ENCODE results near the gene ADARB2.

Gene ADARB2

DNA sequence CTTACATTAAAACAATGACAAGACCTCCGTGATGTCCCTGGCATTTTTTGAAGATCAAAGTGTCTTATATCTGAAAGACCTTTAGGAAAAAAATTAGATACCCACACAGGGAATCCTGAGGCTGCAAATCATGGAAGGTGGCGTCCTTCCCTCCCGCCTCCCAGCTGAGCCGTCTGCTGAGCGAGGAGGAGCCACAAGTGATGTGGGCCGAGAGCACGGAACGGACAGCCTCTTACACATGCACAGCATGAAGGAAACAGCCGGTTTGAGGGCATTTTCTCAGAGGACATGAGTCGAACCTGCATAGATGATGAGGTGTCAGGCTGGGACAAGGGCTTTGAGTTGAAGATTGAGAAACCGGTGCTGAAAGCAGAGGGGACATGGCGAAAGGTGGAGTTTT lies 163.3 kb downstream of the ADARB2 start:
- TF ChIP-seq YY1 (IDR thresholded peaks at IDR 0.05; ENCODE audit: low read depth), result no peak
- no peak for TF ChIP-seq USF1 (IDR thresholded peaks at IDR 0.05)
- TF ChIP-seq REST (IDR thresholded peaks at IDR 0.05; ENCODE audit: low read depth), result no peak
- no peak for TF ChIP-seq TAF1 (IDR thresholded peaks at IDR 0.05; ENCODE audit: low read depth)

DNA sequence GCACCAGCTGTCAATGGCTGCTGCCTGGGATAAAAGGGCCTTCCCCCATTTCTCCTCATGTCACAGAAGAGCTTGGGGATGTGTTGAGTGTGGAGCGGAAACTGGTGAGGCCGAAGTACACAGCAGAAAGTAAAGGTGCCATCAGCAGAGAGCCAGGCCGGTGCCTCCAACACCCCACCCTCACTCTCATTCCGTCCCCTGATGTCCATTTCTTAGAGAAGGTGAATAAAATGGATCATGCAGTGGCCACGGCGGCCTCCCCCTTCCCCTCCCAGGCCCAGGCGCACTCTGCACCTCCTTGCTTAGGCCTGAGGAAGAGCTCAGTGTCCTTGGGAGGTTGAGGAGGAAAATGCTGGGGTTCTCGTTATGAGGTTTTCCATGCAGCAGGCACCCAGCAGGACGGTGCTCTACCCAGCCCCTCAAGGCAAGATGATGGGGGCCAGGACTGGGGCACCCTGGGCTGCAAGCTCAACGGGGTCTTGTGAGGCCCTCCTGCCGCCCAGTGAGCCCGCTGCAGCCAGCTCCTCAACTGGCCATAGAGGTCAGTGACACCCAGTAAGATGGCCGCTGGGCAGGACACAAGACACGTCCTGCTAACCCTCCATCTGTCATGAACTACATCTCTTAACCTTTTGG lies 163.9 kb downstream of the ADARB2 start:
- no peak for TF ChIP-seq CREB1 (IDR thresholded peaks at IDR 0.05; ENCODE audit: low read depth)
- TF ChIP-seq FOXM1 (IDR thresholded peaks at IDR 0.05; ENCODE audit: borderline replicate concordance, low read depth), result no peak
- no peak for TF ChIP-seq EP300 (IDR thresholded peaks at IDR 0.05; ENCODE audit: borderline replicate concordance)
- no peak for TF ChIP-seq YY1 (IDR thresholded peaks at IDR 0.05; ENCODE audit: low read depth)
- TF ChIP-seq NFIC (IDR thresholded peaks at IDR 0.05), result no peak
- no peak for TF ChIP-seq RAD21 (IDR thresholded peaks at IDR 0.05; ENCODE audit: low read depth)
- no peak for TF ChIP-seq CEBPB (IDR thresholded peaks at IDR 0.05)
- TF ChIP-seq TAF1 (IDR thresholded peaks at IDR 0.05; ENCODE audit: low read depth), result no peak
- no peak for TF ChIP-seq TEAD4 (IDR thresholded peaks at IDR 0.05)
- TF ChIP-seq REST (IDR thresholded peaks at IDR 0.05; ENCODE audit: low read depth), result no peak
- TF ChIP-seq TCF12 (IDR thresholded peaks at IDR 0.05; ENCODE audit: low read depth), result no peak
- TF ChIP-seq ZBTB7A (IDR thresholded peaks at IDR 0.05; ENCODE audit: low read depth), result no peak
- TF ChIP-seq, protein P1, sequence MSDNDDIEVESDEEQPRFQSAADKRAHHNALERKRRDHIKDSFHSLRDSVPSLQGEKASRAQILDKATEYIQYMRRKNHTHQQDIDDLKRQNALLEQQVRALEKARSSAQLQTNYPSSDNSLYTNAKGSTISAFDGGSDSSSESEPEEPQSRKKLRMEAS (IDR thresholded peaks at IDR 0.05), result no peak
- TF ChIP-seq USF1 (IDR thresholded peaks at IDR 0.05), result no peak
- no peak for TF ChIP-seq EGR1 (IDR thresholded peaks at IDR 0.05)

DNA sequence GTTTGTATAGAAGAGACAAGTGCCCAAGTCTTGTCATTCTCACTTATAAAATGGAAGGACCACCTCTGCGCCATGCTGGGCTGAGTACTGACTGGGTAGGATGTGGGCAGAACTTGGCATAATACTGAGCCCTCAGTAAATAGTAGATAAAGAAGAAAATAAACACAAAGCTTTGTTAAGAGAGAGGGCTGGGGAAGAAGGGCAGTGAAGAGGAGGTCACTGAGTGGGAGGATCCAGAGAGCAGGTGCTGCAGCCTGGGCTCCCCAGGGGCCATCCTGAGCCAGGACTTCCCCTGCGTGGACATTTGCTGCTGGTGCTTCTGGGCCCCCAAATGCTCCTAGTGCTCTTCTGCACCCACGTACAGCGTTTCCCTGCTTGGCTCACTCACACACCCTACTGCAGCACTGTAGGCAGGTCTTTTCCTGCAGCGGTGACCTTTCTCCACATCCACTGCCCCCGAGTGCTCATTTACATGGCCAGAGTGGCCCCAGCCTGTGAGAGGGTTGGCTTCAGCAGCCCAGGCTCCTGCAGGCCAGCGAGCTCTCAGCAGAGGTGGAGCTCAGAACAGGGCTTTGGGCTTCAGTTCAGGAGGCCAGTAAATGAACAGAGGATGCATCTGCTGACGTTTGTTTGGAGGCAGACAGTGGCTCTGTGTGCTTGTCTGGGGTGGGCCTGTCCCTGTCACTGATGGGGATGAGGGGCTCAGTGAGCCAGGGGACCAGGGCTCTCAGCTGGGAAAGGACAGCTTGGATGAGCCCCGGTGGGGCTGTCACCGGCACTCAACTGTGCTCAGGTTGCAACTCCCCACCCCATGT lies 164.6 kb downstream of the ADARB2 start:
- TF ChIP-seq CEBPB (IDR thresholded peaks at IDR 0.05) (no peak), EGR1 (IDR thresholded peaks at IDR 0.05) (no peak), USF1 (IDR thresholded peaks at IDR 0.05) (no peak), TAF1 (IDR thresholded peaks at IDR 0.05; ENCODE audit: low read depth) (no peak), RAD21 (IDR thresholded peaks at IDR 0.05; ENCODE audit: low read depth) (no peak), TCF12 (IDR thresholded peaks at IDR 0.05; ENCODE audit: low read depth) (no peak), ZBTB7A (IDR thresholded peaks at IDR 0.05; ENCODE audit: low read depth) (no peak), FOXM1 (IDR thresholded peaks at IDR 0.05; ENCODE audit: borderline replicate concordance, low read depth) (no peak), CREB1 (IDR thresholded peaks at IDR 0.05; ENCODE audit: low read depth) (no peak), EP300 (IDR thresholded peaks at IDR 0.05; ENCODE audit: borderline replicate concordance) (no peak), REST (IDR thresholded peaks at IDR 0.05; ENCODE audit: low read depth) (no peak), NFIC (IDR thresholded peaks at IDR 0.05) (no peak)
- TF ChIP-seq, protein P1 (IDR thresholded peaks at IDR 0.05), result no peak

Data from Ishikawa (cell line).